ENCODE measurements around the gene SLC39A5. TPM values are rescaled to one million over a fixed set of nuclear protein-coding genes. Genes with fewer than 3 reads are reported as not detected.

SLC39A5 gene
- total and polyA plus RNA-seq, 8 donors: 0.29 to 6.6 (median 3.9) TPM; not detected in 1

DNA sequence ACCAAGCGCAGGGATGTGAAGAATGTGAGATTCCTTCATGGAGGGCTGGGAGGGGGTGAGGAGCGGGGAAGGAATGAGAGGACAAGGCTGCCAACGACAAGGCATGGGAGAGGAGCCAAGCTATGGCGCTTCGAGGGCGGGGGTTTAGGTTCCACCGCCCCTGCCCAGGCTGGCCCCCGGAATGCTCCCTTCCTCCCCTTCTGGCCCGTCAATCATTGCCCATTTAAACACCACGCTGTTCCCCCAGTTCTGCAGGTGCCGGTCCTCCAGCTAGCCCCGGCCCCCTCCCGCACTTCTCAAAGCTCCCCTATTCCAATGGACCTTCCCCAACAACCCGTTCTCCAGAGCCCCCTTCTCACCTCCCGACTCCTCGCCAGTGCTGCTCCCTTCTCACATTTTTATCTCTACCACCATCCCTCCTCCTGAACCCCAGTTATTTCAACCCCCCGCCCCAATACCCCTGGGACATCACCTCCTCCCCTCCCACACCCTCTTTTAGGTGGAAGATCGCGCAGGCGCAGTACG, 8.6 kb upstream of the SLC39A5 start:
- Histone ChIP-seq H3K27ac (peak overlapping the region; percentile 96 to 99), H3K27me3 (no peaks in the 10 kb centered on the region), H3K4me1 (peaks cover 14 to 52% of the 10 kb centered on the region in 2 donors), H3K36me3 (peaks cover 0 to 12% of the 10 kb centered on the region in 2 donors), H3K9me3 (no peaks in the 10 kb centered on the region), H3K4me3 (peak overlapping the region; percentile 74 to 77)
- TF ChIP-seq, protein P1, sequence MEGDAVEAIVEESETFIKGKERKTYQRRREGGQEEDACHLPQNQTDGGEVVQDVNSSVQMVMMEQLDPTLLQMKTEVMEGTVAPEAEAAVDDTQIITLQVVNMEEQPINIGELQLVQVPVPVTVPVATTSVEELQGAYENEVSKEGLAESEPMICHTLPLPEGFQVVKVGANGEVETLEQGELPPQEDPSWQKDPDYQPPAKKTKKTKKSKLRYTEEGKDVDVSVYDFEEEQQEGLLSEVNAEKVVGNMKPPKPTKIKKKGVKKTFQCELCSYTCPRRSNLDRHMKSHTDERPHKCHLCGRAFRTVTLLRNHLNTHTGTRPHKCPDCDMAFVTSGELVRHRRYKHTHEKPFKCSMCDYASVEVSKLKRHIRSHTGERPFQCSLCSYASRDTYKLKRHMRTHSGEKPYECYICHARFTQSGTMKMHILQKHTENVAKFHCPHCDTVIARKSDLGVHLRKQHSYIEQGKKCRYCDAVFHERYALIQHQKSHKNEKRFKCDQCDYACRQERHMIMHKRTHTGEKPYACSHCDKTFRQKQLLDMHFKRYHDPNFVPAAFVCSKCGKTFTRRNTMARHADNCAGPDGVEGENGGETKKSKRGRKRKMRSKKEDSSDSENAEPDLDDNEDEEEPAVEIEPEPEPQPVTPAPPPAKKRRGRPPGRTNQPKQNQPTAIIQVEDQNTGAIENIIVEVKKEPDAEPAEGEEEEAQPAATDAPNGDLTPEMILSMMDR (IDR thresholded peaks at IDR 0.05): no peak
- peak in 3 of 4 donors; percentile 53 to 82 (median 81) for DNase-seq
- peak; percentile 15 for ATAC-seq
- intact Hi-C loops (cut with DNase I): no loop called here

DNA sequence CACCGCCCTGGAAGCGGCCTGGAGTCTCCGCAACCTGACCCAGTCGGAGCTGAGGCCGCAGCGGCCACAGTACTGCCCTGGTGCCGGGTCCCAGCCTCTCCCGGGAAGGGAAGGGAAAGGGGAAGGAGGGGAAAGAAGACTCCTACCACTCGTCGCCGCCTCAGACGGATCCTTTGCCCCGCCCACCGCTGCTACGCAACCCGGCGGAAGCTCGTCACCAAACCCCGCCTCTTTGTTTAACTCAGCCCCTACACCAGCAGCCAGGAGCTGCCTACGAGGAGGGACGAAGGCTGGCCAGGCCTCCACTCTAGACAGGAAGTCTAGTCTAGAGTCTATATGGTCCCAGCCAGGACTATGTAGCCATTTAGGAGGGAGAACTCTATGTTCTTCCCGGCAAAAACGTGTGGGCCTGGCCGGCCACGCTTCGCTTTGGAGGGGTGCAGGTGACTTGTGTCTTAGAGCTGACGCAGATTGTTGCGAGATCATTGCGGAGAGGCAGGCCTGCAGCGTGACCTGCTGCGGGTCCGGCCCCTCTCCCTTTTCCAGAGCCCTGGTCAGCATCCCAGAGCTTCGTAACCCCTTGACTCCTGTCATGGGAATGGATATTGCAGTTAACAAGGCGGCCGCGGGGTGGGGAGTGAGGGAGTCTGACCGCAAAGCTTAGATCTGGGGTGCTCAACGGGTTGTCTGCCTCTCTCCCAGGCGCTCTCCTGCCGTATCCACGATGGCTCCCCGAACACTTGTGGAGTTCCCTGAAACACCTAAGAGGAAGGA, 7.9 kb upstream of the SLC39A5 start, which contains the start of gene RNF41:
TSS of gene RNF41 (minus strand) at position 166 of the 774 bp plus-strand sequence. CDS start 7,875 bp downstream, outside the sequence.
- Histone ChIP-seq H3K27me3 (no peaks in the 10 kb centered on the region), H3K4me1 (peaks cover 14 to 52% of the 10 kb centered on the region in 2 donors), H3K4me3 (peak within 1 kb of the TSS; percentile 74 to 77), H3K36me3 (peaks cover 0 to 5% of the 10 kb centered on the region in 2 donors), H3K27ac (peak within 1 kb of the TSS; percentile 96 to 99), H3K9me3 (no peaks in the 10 kb centered on the region)
- TF ChIP-seq, protein P1 (IDR thresholded peaks at IDR 0.05): no peak
- ATAC-seq: peak; percentile 87
- intact Hi-C loops (cut with DNase I): no loop called here
- peak; percentile 97 to 99 (median 98) for DNase-seq

DNA sequence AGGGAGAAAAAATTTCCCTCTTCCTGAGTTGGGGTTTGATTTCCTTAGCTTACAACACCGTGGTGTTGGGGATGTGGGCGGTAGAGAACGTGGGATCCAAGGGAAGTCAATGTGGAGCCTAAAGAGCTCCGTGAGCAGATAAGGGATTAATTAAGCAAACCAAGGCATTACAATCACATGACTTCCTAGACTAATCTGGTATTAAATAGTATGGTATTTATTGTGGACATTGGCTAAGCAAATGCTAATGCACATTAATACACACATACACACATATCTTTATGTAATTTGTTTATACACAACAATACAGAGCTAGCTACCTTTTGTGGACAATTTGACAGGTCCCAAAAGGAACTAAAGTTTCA, 7.3 kb upstream of the SLC39A5 start:
- intact Hi-C loops (cut with DNase I): no loop called here
- no peak for ATAC-seq
- TF ChIP-seq, protein P1 (IDR thresholded peaks at IDR 0.05): no peak
- peak overlapping the region; percentile 74 to 77 for H3K4me3 ChIP-seq
- H3K9me3 ChIP-seq: no peaks in the 10 kb centered on the region
- H3K27ac ChIP-seq: peak overlapping the region; percentile 96 to 99
- no peaks in the 10 kb centered on the region for H3K27me3 ChIP-seq
- peaks cover 14 to 52% of the 10 kb centered on the region in 2 donors for H3K4me1 ChIP-seq
- peaks cover 0 to 2% of the 10 kb centered on the region in 2 donors for H3K36me3 ChIP-seq
- no peak for DNase-seq

DNA sequence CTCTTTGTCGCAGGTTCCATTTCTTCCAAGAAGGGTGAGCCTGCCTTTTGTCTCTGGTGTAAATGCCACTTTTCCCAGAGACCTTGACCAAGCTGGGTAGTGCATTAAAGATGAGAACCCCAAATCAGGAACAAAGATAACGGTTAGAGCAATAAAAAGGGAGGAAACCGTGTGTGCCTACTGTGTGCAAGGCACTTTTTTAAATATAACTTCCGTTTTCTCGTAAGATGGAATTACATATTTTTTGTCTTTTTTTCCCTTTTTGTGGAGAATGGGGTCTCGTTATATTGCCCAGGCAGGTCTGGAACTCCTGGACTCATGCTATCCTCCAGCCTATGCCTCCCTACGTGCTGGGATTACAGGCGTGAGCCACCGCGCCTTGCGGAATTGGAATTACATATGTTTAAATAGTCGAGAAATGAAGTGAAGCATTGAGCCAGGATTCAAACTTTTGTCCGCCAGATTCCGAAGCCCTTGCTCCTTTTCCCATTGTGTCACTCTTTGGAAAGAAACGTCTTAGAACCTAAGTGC, 6.2 kb upstream of the SLC39A5 start:
- Histone ChIP-seq H3K27me3 (no peaks in the 10 kb centered on the region), H3K4me3 (peak overlapping the region; percentile 64 to 65), H3K27ac (peak overlapping the region; percentile 80 to 82), H3K9me3 (no peaks in the 10 kb centered on the region), H3K36me3 (peaks cover 0 to 5% of the 10 kb centered on the region in 2 donors), H3K4me1 (peaks cover 14 to 47% of the 10 kb centered on the region in 2 donors)
- DNase-seq (no peak), ATAC-seq (no peak)
- TF ChIP-seq, protein P1 (IDR thresholded peaks at IDR 0.05): no peak
- intact Hi-C loops (cut with DNase I): no loop called here

All from left lung (tissue), 10 donors.